Small intestine (tissue), 16 donors: Measurements from ENCODE around the gene PHF19. TPM values are rescaled to one million over a fixed set of nuclear protein-coding genes. Genes with fewer than 3 reads are reported as not detected.
A peak's percentile ranks its signal among the peaks of the same experiment; 100 is the strongest.

Experiments used
- DNase-seq, 2 donors: peaks; one replicate each; pipeline versions ENCODE4 v3.0.0 to v3.0.0-alpha.2; 2013
- FAIRE-seq: peaks from 2 replicates; lab custom pipeline; 2012; peaks lifted over from hg19 to GRCh38; lab: Jason Lieb, UNC
- H3K27ac ChIP-seq, 3 donors: one replicate each; pipeline ENCODE4 v1.5.1; 2013; ENCODE audit warnings: low read length in 2 of 3, mild to moderate bottlenecking in 2 of 3, control low read depth in 1 of 3, inconsistent platforms in 1 of 3, low read depth in 1 of 3, moderate library complexity in 1 of 3
- H3K27me3 ChIP-seq, 3 donors: one replicate each; pipeline ENCODE4 v1.6.1; 2013; ENCODE audit warnings: low read length in 3 of 3, inconsistent platforms in 1 of 3; ENCODE audit not compliant: control insufficient read depth in 3 of 3, insufficient read depth in 3 of 3
- H3K36me3 ChIP-seq, 3 donors: one replicate each; pipeline ENCODE4 v1.6.1; 2013; ENCODE audit warnings: low read length in 3 of 3, inconsistent platforms in 1 of 3, low read depth in 1 of 3, mild to moderate bottlenecking in 1 of 3, moderate library complexity in 1 of 3; ENCODE audit not compliant: control insufficient read depth in 3 of 3, insufficient read depth in 2 of 3
- H3K4me1 ChIP-seq, 3 donors: one replicate each; pipeline ENCODE4 v1.6.1; 2013; ENCODE audit warnings: low read length in 2 of 3, inconsistent platforms in 1 of 3, low read depth in 1 of 3, mild to moderate bottlenecking in 1 of 3, moderate library complexity in 1 of 3; ENCODE audit not compliant: control insufficient read depth in 3 of 3, insufficient read depth in 2 of 3
- H3K4me3 ChIP-seq, 3 donors: one replicate each; pipeline ENCODE4 v1.5.1; 2013; ENCODE audit warnings: low read length in 3 of 3, control low read depth in 1 of 3, inconsistent platforms in 1 of 3, low read depth in 1 of 3, mild to moderate bottlenecking in 1 of 3, moderate library complexity in 1 of 3
- H3K9me3 ChIP-seq, 2 donors: one replicate each; pipeline ENCODE4 v1.6.1; 2013; ENCODE audit warnings: low read depth in 1 of 2, low read length in 1 of 2; ENCODE audit not compliant: control insufficient read depth in 2 of 2, insufficient read depth in 1 of 2
- WGBS, 3 donors: extraction: QIAGEN DNeasy Blood & Tissue Kit; methylation state at CpG; one replicate each; pipeline ENCODE4 v1.1.7; 2013; 5-methylcytosine and 5-hydroxymethylcytosine counted together
- long read RNA-seq, 10 donors: transcript quantifications; one replicate each; lab custom pipeline, GENCODE V29; 2026
- polyA plus RNA-seq, 4 donors: library from polyadenylated mRNA; stranded (reverse) in 3 of 4; unstranded in 1 of 4; fragments of 200-250 nt in 3 of 4; fragments of 120-200 nt in 1 of 4; gene quantifications; one replicate each; pipeline versions ENCODE4 v1.2.1 to v1.2.3, GENCODE V29; 2013
- donor health status: healthy with polysubstance abuse.
- donor health status: control.
- donor health status: control.
- donor health status: Bipolar disorder and iron deficiency.
- donor health status: healthy.

PHF19 gene
- polyA plus RNA-seq: 10 to 100 TPM in 2 of 4 donors, 1 to 10 TPM in 2; 2.0 to 35.7 (median 17.8) TPM
- long read RNA-seq, donor 1, partial matches to known transcripts: 0 of 5 reads
- long read RNA-seq, donor 1, other reads (novel, unspliced or antisense): 0 of 5 reads
- long read RNA-seq, donor 2, full-length matches to known transcripts: 2 of 2 reads
- long read RNA-seq, donor 2, partial matches to known transcripts: 0 of 2 reads
- long read RNA-seq, donor 2, other reads (novel, unspliced or antisense): 0 of 2 reads
- long read RNA-seq, donor 3, partial matches to known transcripts: 0 of 3 reads
- long read RNA-seq, donor 3, other reads (novel, unspliced or antisense): 0 of 3 reads
- long read RNA-seq, donor 4, partial matches to known transcripts: 0 of 1 reads
- long read RNA-seq, donor 4, other reads (novel, unspliced or antisense): 0 of 1 reads
- long read RNA-seq, donor 5: 0 reads
- long read RNA-seq, donor 6, full-length matches to known transcripts: 3 of 3 reads
- long read RNA-seq, donor 6, partial matches to known transcripts: 0 of 3 reads
- long read RNA-seq, donor 6, other reads (novel, unspliced or antisense): 0 of 3 reads
- long read RNA-seq, donor 7: 0 reads
- long read RNA-seq, donor 8, partial matches to known transcripts: 0 of 2 reads
- long read RNA-seq, donor 8, other reads (novel, unspliced or antisense): 0 of 2 reads
- long read RNA-seq, donor 9: 0 reads
- long read RNA-seq, donor 10, full-length matches to known transcripts: 6 of 6 reads
- long read RNA-seq, donor 10, partial matches to known transcripts: 0 of 6 reads
- long read RNA-seq, donor 10, other reads (novel, unspliced or antisense): 0 of 6 reads

DNA sequence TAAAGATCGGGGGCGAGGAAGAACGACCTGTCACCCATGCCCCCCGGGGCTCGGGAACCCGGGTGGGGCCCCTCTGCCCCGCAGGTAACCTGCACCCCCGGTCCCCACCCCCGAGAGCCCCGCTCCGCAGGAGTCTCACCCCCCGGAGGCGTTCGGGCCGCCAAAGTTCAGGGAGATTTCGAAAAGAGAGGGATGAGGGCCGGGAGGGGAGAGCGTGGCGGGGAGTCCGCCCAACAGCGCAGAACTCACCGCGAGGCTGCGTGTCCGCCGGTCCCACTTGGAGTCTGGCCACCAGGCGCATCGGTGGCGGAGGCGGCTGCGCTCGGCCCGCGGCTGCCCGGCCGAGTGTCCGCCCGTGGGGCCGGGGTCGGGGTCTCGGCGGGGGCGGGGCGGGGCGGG, at the start of gene PHF19:
PHF19 (minus strand) TSS at position 347 of the 399 bp plus-strand sequence. CDS start 2,447 bp downstream, outside the sequence.
- WGBS, 3 donors: 0% methylated on average over 12 to 45 of the region's 45 CpGs
- H3K9me3 ChIP-seq: no peaks in the 10 kb centered on the region
- DNase-seq (no peak), FAIRE-seq (no peak)
- H3K27me3 ChIP-seq: no peaks in the 10 kb centered on the region
- H3K36me3 ChIP-seq: peaks cover 0 to 20% (median 0%) of the 10 kb centered on the region in 3 donors
- peak within 1 kb of the TSS; percentile 46 to 71 (median 62) for H3K4me3 ChIP-seq
- H3K27ac ChIP-seq: peak within 1 kb of the TSS; percentile 78 to 97 (median 95)
- H3K4me1 ChIP-seq: peaks cover 2 to 54% (median 5%) of the 10 kb centered on the region in 3 donors

DNA sequence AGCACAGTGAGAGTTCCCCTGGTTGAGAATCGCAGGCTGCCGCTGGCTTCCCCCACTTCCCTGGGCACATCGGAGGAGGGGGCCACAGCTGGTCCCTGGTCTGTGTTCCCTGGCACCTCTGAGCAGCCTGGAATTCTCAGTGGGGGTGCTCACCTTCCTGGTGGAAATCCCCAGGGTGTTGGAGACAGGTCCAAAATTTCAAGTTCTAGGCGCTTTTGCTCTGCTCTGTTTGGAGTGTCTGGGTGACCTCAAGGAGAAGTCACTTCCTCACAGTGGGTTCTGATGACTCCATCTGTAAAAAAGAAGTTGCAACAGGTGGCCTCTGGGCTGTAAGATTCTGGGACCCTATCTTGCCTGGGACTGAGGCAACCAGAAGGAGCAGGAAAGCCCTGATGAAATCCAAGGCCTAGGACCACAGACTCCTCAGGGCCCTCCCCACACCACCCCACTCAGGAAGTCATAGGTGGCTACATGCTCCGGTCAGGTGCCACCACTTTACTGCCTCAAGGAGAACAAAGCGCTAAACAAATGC, 49.5 kb upstream of the PHF19 start, which contains the start of gene TRAF1:
TRAF1 (minus strand) TSS at position 400 of the 532 bp plus-strand sequence. CDS start 721 bp downstream, outside the sequence.
- no peaks in the 10 kb centered on the region for H3K27me3 ChIP-seq
- WGBS, 3 donors: 70 to 83% (median 75%) methylated on average over 6 of the region's 6 CpGs
- DNase-seq (no peak), FAIRE-seq (no peak)
- H3K4me1 ChIP-seq: peaks cover 0 to 10% (median 2%) of the 10 kb centered on the region in 3 donors
- H3K27ac ChIP-seq: peak within 1 kb of the TSS in 2 of 3 donors; percentile 90 to 91
- peaks cover 0 to 5% (median 0%) of the 10 kb centered on the region in 3 donors for H3K36me3 ChIP-seq
- peak within 1 kb of the TSS in 1 of 3 donors; percentile 48 for H3K4me3 ChIP-seq
- H3K9me3 ChIP-seq: no peaks in the 10 kb centered on the region

- DNase-seq (no peak), FAIRE-seq (no peak)
- 56 to 74% (median 62%) methylated on average over 13 of the region's 13 CpGs for WGBS, 3 donors
- peak overlapping the region in 2 of 3 donors; percentile 90 to 91 for H3K27ac ChIP-seq
- H3K36me3 ChIP-seq: peaks cover 0 to 5% (median 0%) of the 10 kb centered on the region in 3 donors
- peaks cover 0 to 10% (median 2%) of the 10 kb centered on the region in 3 donors for H3K4me1 ChIP-seq
- no peaks in the 10 kb centered on the region for H3K27me3 ChIP-seq
- H3K9me3 ChIP-seq: no peaks in the 10 kb centered on the region
- H3K4me3 ChIP-seq: peak overlapping the region in 1 of 3 donors; percentile 48
Measured at GRCh38 chr9:120925535-120926396, 48.8 kb upstream of the PHF19 start.

- no peak for DNase-seq
- WGBS, 3 donors: 71 to 81% (median 73%) methylated on average over 11 of the region's 11 CpGs
- FAIRE-seq: no peak
- H3K4me3 ChIP-seq: peak overlapping the region in 1 of 3 donors; percentile 12
- H3K4me1 ChIP-seq: peaks cover 0 to 12% (median 2%) of the 10 kb centered on the region in 3 donors
- H3K36me3 ChIP-seq: peaks cover 0 to 5% (median 0%) of the 10 kb centered on the region in 3 donors
- H3K27me3 ChIP-seq: no peaks in the 10 kb centered on the region
- peak overlapping the region in 2 of 3 donors; percentile 90 to 91 for H3K27ac ChIP-seq
- H3K9me3 ChIP-seq: no peaks in the 10 kb centered on the region
Measured at GRCh38 chr9:120924698-120925534, 47.9 kb upstream of the PHF19 start.

- WGBS, 3 donors: 72 to 87% (median 85%) methylated on average over 11 of the region's 11 CpGs
- Histone ChIP-seq H3K36me3 (peaks cover 0 to 7% (median 0%) of the 10 kb centered on the region in 3 donors), H3K4me3 (no peak overlapping the region), H3K4me1 (peaks cover 0 to 6% (median 0%) of the 10 kb centered on the region in 3 donors), H3K27me3 (no peaks in the 10 kb centered on the region), H3K9me3 (no peaks in the 10 kb centered on the region), H3K27ac (peak overlapping the region in 2 of 3 donors; percentile 22 to 69)
- DNase-seq (no peak), FAIRE-seq (no peak)
Measured at GRCh38 chr9:120923620-120924328, 46.8 kb upstream of the PHF19 start.

DNA sequence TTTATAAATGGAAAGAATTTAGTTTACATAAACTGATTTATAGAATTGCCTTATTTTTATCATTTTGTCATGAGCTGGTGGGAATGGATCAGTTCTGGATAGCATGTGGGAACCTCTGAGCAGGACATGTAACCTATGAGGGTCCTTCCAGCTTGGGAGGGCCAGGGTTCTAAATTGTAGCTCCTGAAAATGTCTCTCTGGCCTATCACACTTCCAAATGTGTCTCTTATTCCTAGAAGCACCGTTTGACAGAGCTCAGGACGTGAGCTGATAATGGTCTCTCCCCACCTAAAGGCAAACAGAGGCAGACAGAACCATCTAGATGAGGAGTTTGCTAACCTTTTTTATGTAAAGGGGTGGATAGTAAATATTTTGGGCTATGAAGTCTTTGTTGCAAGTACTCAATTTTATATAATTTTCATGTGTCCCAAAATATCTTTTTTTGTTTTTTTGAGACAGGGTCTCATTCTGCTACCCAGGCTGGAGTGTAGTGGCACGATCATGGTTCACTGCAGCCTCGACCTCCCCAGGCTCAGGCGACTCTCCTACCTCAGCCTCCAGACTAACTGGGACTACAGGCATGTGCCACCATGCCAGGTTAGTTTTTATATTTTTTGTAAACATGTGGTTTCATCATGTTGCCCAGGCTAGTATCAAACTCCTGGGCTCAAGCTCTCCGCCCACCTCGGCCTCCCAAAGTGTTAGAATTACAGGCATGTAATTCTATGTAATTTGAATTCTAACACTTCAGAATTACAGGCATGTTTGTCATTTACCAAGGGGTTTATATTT, 45.6 kb upstream of the PHF19 start:
- FAIRE-seq: no peak
- peaks cover 0 to 10% (median 0%) of the 10 kb centered on the region in 3 donors for H3K36me3 ChIP-seq
- H3K9me3 ChIP-seq: peaks cover 0 to under 1% of the 10 kb centered on the region in 2 donors
- H3K27ac ChIP-seq: peak overlapping the region in 2 of 3 donors; percentile 23 to 45
- 61 to 75% (median 65%) methylated on average over 7 of the region's 7 CpGs for WGBS, 3 donors
- H3K4me1 ChIP-seq: peaks cover 0 to 6% (median 0%) of the 10 kb centered on the region in 3 donors
- no peaks in the 10 kb centered on the region for H3K27me3 ChIP-seq
- DNase-seq: no peak
- H3K4me3 ChIP-seq: no peak overlapping the region
